Measurements from ENCODE around the gene ITGB8.

The ITGB8 gene

DNA sequence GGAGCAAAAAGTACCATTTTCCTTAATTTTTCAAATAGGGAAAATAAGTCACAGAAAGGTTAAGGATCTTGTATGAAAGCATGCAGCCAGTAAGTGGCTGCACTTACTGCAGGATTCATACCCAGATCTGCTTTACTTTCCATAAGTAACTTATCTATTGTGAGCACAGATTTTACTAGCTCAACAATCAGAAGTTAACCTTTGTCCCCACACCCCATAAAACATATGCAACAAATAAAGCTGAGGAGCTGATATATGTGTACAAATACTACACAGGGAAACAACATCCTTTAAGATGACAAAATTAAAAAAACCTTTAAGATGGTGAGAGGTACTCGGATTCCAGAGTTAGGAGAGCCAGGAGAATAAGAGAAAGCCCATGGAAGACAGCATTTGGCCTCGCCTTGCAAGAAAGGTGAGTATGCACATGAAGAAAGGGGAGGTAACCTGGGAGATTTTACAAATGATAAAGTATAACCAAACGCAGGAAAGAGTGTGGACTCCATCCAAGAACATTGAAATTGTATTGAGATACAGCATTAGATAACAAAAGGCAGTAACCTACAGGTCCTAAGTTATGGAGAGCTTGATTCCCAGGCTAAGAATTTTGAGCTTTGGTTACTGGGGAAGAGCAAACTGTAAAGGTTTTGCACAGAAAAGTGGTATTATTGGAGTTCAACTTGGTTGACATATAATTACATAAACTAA is 87.1 kb downstream of the ITGB8 start:
- DNase-seq (ENCODE audit: low read depth) = no peak

DNA sequence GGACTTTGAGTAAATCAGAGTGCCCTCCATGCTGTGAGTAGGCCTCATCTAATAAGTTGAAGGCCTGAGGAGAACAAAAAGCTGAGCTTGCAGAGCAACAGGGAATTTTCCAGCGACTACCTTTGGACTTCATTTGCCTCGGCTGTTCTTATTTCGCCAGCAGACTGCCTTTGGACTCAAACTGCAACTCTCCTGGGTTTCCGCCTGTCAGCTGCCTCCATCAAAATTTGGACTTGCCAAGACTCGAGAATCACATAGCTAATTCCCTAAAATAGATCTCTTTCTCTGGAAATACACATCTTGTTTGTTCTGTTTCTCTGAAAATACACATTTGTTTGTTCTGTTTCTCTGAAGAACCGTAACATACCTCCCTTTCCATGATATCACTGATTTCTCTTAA is 93.8 kb downstream of the ITGB8 start:
- DNase-seq (ENCODE audit: low read depth) = no peak

DNA sequence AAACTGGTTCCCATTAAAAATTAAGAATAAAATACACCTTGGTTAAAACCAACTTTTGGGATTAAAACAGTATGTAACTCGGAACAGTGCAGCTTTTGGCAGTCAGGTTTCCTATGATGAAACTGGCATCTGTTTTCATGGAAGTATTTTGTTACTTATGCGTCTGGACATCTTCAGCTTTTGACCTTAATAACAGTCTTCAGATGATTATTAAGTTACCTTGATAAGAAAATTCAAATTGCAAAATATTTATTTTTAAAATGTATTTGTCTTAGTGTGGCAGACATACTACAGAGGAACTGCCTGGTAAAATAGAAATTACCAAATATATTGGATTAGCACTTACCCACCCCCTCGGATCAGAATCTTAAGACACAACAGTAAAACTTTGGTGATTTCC is 100.0 kb downstream of the ITGB8 start:
- DNase-seq (ENCODE audit: low read depth) = no peak

DNA sequence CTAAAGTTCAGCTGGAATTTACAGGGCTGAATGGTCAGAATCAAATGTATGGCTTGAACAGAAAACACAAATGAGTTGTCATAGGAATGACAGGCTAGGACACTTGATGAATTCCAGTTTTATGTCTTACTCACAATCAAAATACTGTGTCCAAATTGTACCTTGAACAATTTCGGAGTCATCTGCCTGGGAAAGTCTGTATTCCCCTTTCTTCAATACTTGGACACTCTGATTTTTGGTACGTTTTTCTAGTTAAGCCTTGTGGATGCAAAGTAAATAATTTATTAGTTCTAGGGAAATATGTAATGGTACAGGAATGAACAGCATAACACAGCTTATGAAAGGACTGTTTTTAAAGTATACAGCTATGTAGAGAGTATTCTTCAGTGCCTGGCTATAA is 100.4 kb downstream of the ITGB8 start:
- DNase-seq (ENCODE audit: low read depth) = no peak

DNA sequence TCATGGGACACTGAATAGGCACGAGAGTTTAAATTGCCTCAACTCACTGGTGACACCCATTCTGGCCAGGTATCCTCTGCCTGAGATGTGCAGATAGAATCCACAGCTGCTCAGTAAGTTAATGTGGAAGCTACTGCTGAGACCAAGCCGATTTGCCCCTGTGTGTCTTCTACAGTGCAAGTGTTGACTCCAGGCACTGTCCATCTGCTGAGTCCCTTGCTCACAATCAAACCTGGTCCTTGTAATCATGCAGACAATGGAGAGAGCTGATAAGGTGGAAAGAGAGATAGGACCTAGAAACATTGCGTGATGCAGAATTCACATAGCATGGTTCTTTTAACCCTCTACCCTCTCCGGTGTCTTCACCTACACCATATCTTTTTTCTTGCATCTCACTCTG is 101.4 kb downstream of the ITGB8 start:
- DNase-seq (ENCODE audit: low read depth) = no peak

DNA sequence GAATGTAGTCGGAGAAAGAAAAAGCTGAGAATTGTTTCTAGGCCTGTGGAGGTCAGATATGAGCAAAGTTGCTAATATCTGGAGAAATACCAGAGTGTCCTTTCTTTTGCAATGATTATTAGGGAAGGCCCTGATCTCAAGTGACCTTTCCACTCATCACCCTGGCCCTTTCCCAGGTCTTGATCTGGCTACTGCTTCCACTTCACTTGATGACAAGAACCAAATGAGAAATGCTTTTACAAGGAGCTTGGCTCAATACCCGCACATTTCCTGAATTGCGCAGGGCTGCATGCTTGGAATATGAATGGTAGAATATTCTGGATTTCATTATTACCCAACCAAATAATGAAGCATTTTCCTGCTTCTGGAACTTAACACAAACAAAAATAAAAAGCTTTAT is 104.6 kb downstream of the ITGB8 start:
- DNase-seq (ENCODE audit: low read depth) = peak; percentile 36

DNA sequence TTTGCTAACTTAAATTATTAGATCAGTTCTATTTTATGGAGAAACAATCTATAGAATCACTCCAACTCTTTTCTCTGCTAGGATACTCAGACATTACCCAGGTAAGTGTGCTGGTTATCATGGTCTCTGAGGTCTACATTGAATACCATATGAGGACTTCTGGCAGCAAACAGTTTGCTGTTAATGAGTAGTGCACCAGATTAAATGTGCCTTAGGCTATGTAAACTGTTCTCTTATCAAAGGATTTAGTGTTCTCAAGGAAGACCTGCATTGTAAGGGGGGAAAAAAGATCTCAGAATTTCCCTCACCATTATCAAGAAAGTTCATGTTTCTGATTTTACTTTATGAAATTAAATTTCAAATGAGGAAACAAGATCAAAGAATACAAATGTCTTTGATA is 107.5 kb downstream of the ITGB8 start:
- no peak for DNase-seq (ENCODE audit: low read depth)

DNA sequence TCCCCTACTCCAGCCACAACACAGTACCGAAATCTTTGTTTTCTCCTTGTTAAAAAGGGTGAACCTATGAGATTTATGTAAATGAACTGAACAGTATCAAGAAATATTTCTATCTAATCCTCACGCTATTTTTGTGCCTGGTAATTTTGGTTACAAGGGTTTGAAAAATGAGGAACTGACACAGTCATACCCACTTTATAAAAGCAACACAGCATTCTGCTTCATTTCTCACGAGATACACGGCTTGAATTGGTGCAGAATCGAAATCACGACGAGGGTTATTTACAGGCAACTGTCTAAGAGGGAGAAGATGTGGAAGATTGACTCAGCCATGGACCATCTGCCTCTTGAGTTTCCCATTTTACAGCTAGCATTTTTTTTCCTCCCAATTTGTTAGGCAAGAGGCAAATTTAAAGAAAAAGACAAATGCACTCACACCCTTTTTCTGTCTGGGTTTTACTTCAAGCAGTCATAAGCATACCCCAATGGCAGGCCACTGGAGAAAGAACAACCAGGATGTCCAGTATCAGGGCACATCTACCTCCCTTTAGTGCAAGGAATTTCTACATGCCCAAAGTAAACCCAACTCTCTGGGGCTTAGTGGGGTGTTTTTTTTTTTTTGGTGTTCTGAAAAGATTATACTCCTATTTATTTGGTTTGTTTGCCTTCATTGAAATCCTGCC is 108.1 kb downstream of the ITGB8 start:
- no peak for DNase-seq (ENCODE audit: low read depth)

DNA sequence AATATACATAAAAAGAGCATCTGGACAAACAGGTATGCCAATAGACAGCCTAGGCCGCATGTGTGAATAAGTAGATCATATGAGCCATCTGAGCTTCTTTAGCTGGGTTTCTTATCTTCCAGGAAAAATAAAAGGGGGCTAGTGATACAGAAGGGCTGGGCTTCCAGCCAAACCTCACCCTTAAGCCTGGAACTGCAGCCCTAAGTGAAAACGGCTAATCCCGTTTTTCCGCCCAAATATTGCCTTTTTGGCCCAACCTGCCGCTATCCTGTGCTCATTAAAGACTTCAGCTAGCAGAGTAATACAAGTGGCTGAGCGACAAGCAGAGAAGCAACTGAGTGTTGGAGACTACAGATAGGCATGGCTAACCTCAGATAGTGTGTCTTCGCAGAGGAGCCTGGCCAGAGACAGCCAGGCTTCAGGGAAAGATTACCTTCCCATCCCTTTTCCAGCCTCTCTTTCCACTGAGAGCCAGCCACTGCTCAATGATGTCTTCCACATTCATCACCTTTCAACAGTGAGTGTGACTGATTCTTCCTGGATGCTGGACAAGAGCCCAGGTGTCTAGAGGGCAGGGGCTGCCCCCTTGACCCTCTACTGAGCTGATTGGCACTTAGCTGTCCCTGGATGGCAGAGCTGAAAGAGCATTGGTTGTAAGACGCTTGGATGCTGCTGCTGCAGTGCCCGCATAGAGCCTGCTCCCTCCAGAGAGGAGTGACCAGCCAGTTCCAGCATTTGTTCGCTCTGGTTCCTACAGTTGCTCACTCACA is 108.9 kb downstream of the ITGB8 start:
- DNase-seq (ENCODE audit: low read depth) = no peak

DNA sequence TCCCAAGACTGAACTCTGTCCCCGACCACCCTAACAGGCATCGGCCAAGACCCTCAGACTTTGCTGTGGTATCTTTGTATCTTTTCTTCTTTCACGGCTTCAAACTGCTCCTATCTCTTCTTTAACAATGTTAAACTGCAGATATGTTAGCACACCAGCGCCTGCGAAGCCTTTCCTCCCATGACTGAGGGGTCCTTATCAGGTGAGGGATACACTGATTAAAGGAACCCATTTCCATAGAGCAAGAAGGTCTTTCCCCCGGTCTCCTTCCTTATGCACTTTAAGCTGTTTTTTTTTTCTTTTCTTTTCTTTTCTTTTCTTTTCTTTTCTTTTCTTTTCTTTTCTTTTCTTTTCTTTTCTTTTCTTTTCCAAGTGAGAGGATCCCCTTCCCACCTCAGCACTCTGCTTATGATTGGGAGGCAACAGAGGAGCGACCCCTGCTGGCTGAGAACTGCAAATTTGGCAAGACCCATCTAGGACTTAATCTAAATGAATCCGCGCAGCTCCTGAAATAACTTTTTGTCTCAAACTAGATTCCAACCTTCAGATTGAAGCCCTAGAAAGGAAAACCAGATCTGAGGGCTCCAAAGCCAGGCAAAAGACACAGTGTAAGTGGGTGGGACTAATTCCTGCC is 109.9 kb downstream of the ITGB8 start:
- no peak for DNase-seq (ENCODE audit: low read depth)

DNA sequence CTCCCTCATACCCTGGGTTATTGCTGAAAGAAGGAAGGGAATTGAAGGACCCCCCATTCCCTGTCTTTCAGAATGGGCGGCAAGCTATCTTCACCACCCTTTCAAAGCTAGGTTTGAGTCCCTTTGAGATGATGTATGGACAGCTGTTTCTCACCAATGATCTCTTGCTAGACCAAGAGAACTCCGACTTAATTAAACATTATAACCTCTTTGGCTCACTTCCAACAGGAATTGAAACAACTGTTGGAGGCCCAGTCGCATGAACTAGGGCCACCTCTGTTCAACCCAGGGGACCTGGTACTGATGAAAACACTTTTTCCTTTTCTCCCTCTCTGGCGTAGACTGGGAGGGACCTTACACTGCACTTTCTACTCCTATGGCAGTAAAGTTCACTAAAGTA is 110.6 kb downstream of the ITGB8 start:
- DNase-seq (ENCODE audit: low read depth) = no peak

DNA sequence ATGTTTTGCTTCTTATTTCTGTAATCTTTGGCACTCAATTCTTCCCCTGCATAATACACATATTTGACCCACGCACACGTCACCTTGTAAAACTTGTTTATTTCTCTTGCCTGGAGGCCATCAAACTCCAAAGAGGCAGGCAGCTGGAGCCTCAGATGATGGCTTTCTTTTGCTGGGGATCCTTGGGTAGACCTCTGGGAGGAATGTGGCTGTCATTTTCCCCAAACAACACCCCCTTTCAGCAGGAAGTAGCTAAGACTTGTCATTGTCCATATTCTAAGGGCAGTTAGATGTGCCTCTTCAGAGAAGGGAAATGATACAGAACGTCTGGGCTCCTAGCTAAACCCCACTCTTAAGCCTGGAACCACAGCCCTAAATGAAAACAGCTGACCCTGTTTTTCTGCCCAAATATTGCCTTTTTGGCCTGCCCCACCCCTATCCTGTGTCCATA is 111.3 kb downstream of the ITGB8 start:
- no peak for DNase-seq (ENCODE audit: low read depth)

DNA sequence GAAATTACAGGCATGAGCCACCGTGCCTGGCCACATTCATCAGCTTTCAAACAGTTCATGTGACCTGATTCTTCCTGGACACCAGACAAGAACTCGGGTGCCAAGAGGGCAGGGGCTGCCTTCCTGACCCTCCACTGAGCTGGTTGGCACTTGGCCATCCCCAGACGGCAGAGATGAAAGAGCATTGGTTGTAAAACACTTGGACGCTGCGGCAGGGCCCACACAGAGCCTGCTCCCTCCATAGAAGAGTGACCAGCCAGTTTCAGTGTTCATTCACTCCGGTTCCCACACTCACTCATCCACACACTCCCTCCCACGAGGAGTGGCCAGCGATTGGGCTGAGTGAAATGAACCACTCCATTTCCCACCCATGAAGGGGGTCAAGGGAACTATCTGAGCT is 112.3 kb downstream of the ITGB8 start:
- DNase-seq (ENCODE audit: low read depth) = no peak

DNA sequence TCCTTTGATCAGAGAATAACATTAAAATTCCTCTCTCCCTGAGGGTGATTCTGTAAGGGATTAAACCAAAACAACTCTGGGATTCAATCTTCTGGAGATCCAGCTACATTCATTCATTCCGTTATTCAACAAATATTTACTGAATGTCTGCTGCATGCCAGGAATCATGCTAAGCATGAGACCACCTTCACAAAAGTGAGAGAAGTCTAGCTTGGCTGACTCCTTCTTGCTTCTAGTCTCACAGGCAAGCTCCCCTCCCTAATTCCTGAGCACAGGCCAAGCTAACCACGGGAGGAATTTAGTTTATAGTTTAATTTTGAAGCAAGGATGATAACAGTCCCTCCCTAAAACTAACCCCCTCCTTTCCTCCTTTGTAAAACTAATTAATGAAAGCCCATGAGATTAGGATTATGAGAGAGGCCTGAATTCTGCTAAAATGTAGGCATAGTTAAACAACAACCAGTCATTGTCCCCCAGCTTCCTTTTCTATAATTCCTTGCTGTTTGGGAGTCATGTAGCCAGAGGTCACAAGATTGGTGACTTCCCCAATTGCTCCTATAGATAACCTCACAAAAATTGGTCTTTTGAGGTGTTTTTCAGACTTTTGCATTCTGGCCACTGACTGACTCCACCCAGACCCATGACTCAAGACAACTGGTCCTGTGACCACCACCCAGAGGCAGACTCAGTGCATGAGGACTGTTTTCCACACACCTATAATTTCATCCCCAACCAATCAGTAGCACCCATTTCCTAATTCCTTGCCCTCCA is 113.5 kb downstream of the ITGB8 start:
- DNase-seq (ENCODE audit: low read depth) = no peak

DNA sequence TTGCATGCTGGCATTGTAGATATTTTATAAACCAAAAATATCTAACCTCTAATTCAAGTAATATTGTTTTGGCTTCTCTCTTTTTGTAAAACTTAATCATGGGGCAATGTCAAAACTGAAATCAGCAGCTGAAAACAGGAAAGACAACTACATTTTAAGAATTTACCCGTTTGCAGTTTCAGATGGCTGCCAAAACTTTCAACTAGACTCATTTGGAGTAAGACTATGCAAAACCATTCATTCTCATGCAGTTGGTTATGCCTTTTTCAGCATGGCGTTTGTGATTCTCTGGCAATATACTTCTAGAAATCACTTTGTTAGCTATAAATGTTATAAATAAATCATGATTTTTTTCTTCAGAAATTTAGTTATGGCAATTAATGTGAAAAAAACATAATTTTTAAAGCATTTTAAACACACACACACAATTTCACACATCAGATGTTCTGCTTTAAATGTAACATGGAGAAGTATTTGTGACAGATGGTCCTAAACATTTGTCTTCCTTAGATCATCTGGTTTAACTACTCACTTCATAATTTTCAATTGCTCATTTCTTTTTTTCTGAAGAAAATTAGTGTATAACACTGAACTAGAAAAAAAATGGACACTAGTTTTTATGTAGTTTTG is 116.4 kb downstream of the ITGB8 start:
- DNase-seq (ENCODE audit: low read depth) = no peak

DNA sequence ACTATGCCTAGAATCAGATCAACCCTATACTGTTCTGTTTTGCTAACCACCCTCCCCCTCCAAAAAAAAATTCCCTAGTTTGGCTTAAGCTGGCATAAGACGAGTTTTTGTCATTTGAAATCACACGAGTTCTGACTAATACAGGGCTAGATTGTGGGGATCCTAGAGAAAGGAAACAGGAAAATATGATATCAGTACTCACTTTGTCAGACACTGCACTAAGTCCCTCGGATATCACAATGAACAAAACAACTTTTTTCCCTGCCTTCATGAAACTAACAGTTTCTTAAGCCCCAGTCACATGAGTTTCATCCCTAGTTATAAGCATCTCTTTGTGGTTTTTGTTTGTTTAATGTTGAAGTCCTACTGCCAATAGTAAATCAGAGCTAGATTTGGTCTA is 118.5 kb downstream of the ITGB8 start:
- no peak for DNase-seq (ENCODE audit: low read depth)

DNA sequence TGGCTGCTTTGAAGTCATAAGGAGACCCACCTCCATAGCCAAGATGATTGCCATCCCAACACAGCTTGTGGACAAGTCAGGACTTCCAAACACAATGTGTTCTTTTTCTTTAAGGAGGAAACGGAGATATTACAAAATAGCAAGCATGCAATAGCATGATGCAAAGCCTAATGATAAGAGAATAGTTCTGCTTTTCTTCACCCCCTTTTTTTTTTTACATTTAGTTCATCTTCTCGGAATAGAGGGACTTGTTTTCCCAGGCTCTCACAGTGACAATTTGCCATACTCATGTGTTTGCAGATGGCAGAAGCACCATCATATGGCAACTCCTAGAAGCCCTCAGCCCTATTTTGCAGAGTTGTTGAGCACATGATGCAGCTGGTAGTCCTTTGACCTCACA is 119.8 kb downstream of the ITGB8 start:
- DNase-seq (ENCODE audit: low read depth) = no peak

DNA sequence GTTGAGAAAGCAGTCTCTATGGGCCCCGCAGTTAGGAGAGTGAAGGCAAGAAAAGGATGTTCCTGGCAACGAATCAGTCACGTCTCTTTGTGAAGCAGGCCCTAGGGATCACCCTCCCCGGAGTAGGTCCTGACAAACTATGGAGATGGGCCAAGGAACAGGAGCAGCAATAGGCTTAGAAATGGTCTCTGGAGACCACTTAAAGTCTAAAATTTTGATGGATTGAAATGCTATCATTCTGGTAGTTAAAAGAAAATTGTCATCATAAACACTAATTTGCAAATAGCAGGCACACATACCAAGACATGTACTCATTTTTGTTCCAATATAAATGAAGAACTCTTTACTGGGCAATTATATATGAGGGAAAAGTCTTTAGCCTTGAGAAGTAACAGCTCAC is 123.5 kb downstream of the ITGB8 start:
- no peak for DNase-seq (ENCODE audit: low read depth)

DNA sequence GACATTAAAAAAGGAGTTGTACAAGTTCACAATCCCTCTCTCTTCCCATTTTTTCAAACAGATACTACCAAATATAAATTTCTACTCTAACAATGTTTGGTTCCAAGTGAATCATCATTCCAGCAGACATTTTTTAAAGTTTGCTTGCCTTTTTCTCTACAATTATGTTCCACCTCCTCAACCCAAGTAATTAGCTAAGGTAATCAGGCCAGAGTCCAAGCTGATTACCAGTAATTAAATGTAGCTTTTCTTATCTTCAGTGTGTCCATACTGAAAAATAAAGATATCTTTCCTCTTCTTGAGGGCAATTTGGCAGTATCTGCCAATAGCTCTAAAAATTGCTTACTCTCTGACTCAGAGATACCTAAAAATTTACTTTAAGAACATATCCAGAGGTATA is 126.0 kb downstream of the ITGB8 start:
- no peak for DNase-seq (ENCODE audit: low read depth)

DNA sequence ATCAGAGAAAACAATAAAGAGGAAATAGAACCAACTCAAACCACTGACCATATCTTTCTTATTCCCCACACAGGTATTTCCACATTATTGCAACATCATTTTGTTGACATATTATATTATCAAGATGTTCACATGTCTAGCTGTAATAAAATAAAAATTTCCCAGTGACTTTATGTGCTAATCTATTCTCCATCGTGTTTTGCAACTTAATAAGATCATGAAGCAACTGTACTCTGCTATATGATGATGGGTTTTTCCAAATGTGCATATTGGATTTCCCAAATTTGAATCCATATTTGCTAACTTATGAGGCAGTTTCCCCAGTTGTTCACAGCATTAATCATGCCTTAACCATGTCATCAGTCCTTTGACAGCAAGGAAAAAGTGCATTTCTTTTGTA is 127.8 kb downstream of the ITGB8 start:
- no peak for DNase-seq (ENCODE audit: low read depth)

DNA sequence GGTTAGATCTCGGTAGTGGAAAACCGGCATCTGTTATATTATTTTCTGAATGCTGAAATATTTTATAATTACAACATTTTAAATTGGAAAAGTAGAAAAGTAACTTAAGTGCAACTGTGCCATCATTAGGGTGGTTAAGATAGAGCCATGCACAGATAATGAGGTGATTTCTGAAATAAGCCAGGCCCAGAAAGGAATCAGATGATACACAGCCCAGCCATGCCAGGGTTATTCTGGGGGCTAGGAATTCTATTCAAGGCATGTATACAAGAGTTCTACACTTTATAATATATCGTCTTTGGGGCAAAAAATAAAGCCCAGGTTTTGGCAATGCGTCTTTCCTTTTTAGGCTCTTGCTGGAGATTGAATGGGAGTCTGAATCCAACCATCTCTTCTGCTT is 128.7 kb downstream of the ITGB8 start:
- DNase-seq (ENCODE audit: low read depth) = no peak

DNA sequence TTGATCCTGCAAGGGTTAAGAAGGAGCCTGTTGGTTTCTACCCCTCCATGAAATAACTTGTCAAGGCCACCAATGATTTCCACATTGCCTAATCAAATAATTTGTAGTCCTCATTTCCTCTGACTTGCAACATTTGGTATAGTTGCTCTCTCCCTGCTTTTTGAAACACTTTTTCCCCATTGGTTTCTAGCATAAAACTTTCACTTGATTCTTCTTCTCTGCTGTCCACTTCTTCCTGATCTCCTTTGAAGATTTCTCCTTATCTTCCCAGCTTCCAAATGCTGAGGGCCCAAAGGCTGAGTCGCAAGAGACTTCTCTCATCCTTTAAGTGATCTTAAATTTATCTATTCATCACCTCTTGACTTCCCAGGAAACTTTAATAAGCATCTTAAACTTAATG is 134.2 kb downstream of the ITGB8 start:
- no peak for DNase-seq (ENCODE audit: low read depth)
